ENCODE results near the gene OGFR. TPM values are rescaled to one million over a fixed set of nuclear protein-coding genes. Genes with fewer than 3 reads are reported as not detected.

The OGFR gene
- total RNA-seq, 6 experiments from 2014 or later = 37.8 to 42.2 (median 39.0) TPM

DNA sequence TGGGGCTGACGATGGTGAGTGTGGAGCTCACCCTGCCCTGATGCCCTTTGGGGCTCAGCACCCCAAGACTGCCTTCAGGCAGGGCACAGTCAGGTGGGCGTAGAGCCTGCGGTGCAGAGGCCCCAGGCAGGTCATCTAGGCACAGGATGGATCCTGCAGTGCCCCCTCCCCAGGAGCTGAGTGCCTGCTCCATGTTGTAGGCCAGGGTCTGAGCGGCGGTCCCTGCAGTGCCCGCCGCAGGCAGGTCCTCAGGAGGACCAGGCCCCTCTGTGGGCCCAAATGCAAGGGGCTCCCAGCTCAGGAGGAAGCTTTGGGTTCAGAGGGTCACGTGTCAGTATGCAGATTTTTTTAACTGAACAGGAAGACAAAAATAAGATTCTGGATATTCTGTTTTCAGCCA lies 5.6 kb upstream of the OGFR start:
- H3K4me1 Mint-ChIP-seq (ENCODE audit: low read depth) = peaks cover 16% of the 10 kb centered on the region
- H3K27ac Mint-ChIP-seq = no peak overlapping the region
- peaks cover 14% of the 10 kb centered on the region for H3K36me3 Mint-ChIP-seq (ENCODE audit: low read depth)
- no peak overlapping the region for H3K4me3 Mint-ChIP-seq
- TF ChIP-seq, protein P1, sequence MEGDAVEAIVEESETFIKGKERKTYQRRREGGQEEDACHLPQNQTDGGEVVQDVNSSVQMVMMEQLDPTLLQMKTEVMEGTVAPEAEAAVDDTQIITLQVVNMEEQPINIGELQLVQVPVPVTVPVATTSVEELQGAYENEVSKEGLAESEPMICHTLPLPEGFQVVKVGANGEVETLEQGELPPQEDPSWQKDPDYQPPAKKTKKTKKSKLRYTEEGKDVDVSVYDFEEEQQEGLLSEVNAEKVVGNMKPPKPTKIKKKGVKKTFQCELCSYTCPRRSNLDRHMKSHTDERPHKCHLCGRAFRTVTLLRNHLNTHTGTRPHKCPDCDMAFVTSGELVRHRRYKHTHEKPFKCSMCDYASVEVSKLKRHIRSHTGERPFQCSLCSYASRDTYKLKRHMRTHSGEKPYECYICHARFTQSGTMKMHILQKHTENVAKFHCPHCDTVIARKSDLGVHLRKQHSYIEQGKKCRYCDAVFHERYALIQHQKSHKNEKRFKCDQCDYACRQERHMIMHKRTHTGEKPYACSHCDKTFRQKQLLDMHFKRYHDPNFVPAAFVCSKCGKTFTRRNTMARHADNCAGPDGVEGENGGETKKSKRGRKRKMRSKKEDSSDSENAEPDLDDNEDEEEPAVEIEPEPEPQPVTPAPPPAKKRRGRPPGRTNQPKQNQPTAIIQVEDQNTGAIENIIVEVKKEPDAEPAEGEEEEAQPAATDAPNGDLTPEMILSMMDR (IDR thresholded peaks at IDR 0.05) = no peak
- H3K27me3 Mint-ChIP-seq (ENCODE audit: insufficient read depth) = peaks cover 2% of the 10 kb centered on the region; the same call in 1 of the 2 replicates
- H3K9me3 Mint-ChIP-seq = no peaks in the 10 kb centered on the region
- no peak for DNase-seq

DNA sequence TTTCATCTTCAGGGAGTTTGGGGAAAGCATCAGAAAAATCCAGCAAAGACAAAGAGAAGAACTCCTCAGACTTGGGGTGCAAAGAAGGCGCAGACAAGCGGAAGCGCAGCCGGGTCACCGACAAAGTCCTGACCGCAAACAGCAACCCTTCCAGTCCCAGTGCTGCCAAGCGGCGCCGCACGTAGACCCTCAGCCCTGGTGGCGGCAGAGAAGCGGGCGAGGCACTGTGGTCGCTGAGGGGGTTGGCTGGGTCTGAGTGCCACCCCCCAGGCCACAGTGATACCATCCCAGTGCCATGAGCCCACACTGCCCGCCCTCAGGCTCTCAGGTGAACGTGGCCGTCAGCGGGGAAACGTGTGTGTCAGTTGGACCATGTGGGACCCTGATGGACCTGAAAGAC lies 5.2 kb upstream of the OGFR start:
- TF ChIP-seq, protein P1 (IDR thresholded peaks at IDR 0.05) = no peak
- Mint-ChIP-seq H3K9me3 (no peaks in the 10 kb centered on the region), H3K36me3 (ENCODE audit: low read depth) (peaks cover 14% of the 10 kb centered on the region), H3K27ac (no peak overlapping the region), H3K4me3 (no peak overlapping the region), H3K27me3 (ENCODE audit: insufficient read depth) (peaks cover 2% of the 10 kb centered on the region; the same call in 1 of the 2 replicates), H3K4me1 (ENCODE audit: low read depth) (peaks cover 19% of the 10 kb centered on the region)
- DNase-seq = no peak

- no peak for DNase-seq
- H3K4me1 Mint-ChIP-seq (ENCODE audit: low read depth) = peaks cover 19% of the 10 kb centered on the region
- H3K27me3 Mint-ChIP-seq (ENCODE audit: insufficient read depth) = peaks cover 2% of the 10 kb centered on the region; the same call in 1 of the 2 replicates
- TF ChIP-seq, protein P1 (IDR thresholded peaks at IDR 0.05) = no peak
- H3K9me3 Mint-ChIP-seq = no peaks in the 10 kb centered on the region
- peaks cover 14% of the 10 kb centered on the region for H3K36me3 Mint-ChIP-seq (ENCODE audit: low read depth)
- no peak overlapping the region for H3K27ac Mint-ChIP-seq
- H3K4me3 Mint-ChIP-seq = no peak overlapping the region
These were observed 4.8 kb upstream of the OGFR start for GRCh38 chr20:62799873-62800272.

GRCh38 chr20:62800314-62801259 lies 4.0 kb upstream of the OGFR start:
- H3K27ac Mint-ChIP-seq = no peak overlapping the region
- TF ChIP-seq, protein P1 (IDR thresholded peaks at IDR 0.05) = no peak
- no peak for DNase-seq
- peaks cover 14% of the 10 kb centered on the region for H3K36me3 Mint-ChIP-seq (ENCODE audit: low read depth)
- peaks cover 19% of the 10 kb centered on the region for H3K4me1 Mint-ChIP-seq (ENCODE audit: low read depth)
- H3K9me3 Mint-ChIP-seq = no peaks in the 10 kb centered on the region
- peaks cover 2% of the 10 kb centered on the region; the same call in 1 of the 2 replicates for H3K27me3 Mint-ChIP-seq (ENCODE audit: insufficient read depth)
- no peak overlapping the region for H3K4me3 Mint-ChIP-seq

DNA sequence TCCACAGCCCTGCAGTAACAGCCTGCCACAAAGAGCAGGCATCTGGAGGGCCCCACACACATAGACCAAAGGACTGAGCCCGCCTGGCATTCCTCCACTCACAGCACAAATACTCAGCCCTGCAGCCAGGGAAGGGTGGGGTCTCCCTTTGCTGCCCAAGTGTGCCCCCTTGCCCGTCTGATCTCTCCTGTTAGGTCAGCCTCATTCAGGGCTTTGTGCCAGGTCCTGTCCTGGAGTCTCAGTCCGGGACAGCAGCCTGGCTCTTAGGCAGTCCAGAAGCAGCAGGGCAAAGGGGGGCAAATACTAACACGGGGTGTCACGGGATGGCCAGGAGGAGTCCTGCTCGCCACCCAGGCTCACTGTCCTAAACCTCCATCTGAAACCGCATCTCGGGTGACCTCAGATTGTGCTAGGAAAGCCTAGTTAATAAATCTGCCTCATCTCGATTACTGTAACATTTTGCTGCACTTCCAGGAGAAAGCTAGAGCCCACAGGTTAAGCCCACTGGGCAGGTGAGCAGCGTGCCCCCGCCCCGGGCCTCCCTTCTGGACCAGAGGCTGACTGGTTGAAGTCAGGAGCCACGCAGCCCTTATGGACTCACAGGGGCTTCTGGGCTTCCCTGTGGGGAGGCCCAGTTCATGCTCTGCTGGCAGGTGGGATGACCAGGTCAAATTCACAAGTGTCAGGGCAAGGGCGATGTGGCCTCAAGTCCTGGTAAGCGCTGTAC lies 3.2 kb upstream of the OGFR start:
- no peak for DNase-seq
- Mint-ChIP-seq H3K9me3 (no peaks in the 10 kb centered on the region), H3K4me3 (no peak overlapping the region), H3K27me3 (ENCODE audit: insufficient read depth) (peaks cover 2% of the 10 kb centered on the region), H3K27ac (no peak overlapping the region), H3K4me1 (ENCODE audit: low read depth) (peaks cover 23% of the 10 kb centered on the region), H3K36me3 (ENCODE audit: low read depth) (peaks cover 14% of the 10 kb centered on the region)
- TF ChIP-seq, protein P1 (IDR thresholded peaks at IDR 0.05) = no peak
